GM13976 (cell line): ENCODE data around the gene RERE.

Experiments
- DNase-seq: peaks from one replicate; pipeline ENCODE4 v3.0.0; 2012; ENCODE audit warnings: low spot score
- in situ Hi-C: fragments of 300-500 bp; cut with MboI; formaldehyde crosslinking; loops from one replicate; pipeline ENCODE4 v1.12.0; 2022; ENCODE audit warnings: low sequenced_read_pairs, mixed read lengths, inconsistent platforms; ENCODE audit not compliant: unreplicated experiment
- TF ChIP-seq, protein P1 (sequence below): IDR thresholded peaks from 2 replicates; pipeline ENCODE4 v1.5.1; 2012; ENCODE audit warnings: borderline replicate concordance, mild to moderate bottlenecking; ENCODE audit not compliant: insufficient read depth; ENCODE audit errors: extremely low read depth, missing control alignments, control extremely low read depth

The RERE gene

DNA sequence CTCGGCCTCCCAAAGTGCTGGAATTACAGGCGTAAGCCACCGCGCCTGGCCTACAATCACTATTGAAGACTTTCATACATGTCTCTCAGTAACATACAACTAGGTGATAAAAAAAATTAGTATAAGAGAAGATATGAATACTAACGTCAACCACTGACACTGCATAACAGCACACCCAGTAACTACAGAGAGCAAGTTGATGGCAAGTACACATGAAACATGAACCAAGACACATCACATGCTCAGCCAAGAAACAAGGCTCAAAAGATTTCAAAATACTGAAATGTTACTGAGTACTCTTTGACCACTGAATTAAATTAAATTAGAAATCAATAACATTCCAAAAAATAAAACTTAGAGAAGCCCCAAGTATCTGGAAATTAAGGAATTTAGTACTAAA, 331.4 kb downstream of the RERE start:
- DNase-seq, result no peak
- in situ Hi-C loops, result no loop called here
- TF ChIP-seq, protein P1, sequence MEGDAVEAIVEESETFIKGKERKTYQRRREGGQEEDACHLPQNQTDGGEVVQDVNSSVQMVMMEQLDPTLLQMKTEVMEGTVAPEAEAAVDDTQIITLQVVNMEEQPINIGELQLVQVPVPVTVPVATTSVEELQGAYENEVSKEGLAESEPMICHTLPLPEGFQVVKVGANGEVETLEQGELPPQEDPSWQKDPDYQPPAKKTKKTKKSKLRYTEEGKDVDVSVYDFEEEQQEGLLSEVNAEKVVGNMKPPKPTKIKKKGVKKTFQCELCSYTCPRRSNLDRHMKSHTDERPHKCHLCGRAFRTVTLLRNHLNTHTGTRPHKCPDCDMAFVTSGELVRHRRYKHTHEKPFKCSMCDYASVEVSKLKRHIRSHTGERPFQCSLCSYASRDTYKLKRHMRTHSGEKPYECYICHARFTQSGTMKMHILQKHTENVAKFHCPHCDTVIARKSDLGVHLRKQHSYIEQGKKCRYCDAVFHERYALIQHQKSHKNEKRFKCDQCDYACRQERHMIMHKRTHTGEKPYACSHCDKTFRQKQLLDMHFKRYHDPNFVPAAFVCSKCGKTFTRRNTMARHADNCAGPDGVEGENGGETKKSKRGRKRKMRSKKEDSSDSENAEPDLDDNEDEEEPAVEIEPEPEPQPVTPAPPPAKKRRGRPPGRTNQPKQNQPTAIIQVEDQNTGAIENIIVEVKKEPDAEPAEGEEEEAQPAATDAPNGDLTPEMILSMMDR, result no peak

DNA sequence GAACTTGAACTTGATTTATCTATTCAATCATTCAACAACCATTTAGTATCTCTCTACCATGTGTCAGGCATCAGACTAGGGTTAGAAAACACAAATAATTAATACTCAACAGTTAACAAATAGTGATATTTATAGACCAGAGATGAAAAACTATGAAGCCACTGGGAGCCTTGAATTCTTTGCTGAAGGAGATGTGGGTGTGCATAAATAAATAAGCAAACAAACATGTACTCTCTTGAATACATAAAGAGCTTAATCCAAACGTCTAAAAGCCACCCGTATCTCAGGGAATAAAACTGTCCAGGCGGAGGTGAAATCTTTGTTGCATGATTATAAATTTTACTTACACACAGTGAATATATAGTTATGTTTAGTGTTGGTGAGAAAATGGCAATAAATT, 333.9 kb downstream of the RERE start:
- in situ Hi-C loops, result no loop called here
- TF ChIP-seq, protein P1, result no peak
- DNase-seq, result no peak

DNA sequence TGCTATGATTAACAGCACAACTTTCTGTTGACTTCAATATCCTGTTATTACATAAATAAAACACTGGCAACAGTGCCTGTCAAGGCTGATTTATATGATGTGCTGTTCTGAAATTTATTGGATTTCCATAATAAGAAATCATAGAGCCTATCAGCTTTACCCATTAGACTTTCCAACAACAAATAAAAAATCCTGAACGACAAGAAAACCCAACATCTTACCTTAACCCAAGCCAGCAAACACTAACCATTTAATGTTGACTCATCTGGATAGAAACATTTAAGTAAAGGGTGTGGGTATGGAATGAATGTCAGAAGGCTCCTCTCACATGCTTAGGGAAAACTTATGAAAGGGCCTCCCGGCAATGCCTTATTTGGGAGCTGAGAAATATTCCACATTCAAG, 334.5 kb downstream of the RERE start:
- in situ Hi-C loops, result no loop called here
- TF ChIP-seq, protein P1, result no peak
- no peak for DNase-seq

DNA sequence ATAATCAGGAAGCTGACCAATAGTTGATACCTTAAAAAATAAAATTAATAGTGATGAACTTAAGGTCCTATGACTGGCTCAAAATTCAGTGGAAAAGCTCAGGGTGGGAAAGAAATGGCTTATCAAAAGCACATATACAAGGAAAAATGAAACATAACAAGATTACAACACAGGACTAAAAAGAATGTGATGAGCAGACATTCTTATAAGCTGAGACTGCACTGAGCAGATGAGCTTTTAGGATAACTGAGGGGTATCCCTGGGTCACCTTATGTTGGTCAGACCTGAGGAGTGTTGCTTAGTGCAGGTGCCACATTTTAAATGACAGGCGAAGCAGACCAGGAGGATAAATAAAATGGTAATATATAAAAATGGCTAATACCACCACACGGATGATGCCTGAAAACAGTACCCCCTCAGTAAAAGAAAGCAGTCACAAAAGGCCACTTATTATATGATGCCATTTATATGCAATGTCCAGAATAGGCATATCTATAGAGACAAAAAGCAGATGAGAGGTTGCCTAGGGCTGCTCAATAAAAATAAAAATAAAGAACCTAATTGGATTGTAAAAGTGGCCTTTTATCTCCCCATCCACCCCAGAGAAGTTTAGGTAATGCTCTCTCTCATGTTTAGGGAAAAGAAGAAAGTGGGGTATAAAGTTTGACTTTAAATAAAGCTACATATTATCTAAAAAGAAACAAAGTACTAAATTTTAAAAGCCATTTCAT, 335.6 kb downstream of the RERE start:
- no peak for DNase-seq
- in situ Hi-C loops, result no loop called here
- TF ChIP-seq, protein P1, result no peak

DNA sequence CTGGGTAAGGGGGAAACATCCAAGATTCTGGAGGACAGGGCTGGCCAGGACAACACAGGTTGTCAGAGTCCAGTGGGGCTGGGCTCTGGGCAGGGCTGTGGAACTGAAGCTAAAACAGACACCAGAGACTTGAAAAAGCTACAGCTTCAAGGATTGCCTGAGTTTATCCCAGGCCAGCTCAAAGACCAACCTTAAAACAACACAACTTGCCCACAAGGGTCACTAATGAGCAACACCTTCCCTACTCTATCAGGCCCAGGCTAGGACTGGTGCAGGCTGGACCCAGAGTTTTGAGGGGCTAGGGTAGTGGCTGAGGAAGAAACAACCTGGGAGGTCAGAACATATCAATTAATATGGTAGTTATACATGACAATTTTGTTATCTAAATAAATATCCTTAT, 338.9 kb downstream of the RERE start:
- TF ChIP-seq, protein P1, result no peak
- in situ Hi-C loops, result no loop called here
- no peak for DNase-seq

DNA sequence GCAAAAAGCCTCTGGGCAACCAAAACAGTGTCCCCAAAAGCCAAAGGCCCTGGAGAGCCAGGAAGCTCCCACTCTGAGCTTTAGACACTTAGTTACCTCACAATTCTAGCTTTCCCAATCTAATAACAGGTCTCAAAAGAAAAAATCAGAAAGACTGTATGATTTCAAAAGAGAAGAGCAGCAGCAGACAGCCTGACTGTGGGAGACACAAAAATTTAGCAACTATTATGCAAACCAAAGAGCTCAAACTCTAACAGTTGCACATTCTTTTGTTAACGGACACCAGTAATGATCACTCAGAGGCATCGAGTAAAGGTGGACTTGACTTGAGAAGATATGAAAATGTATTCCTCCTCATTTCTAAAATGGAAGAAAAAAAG, 339.5 kb downstream of the RERE start:
- TF ChIP-seq, protein P1, result no peak
- in situ Hi-C loops, result no loop called here
- DNase-seq, result no peak

DNA sequence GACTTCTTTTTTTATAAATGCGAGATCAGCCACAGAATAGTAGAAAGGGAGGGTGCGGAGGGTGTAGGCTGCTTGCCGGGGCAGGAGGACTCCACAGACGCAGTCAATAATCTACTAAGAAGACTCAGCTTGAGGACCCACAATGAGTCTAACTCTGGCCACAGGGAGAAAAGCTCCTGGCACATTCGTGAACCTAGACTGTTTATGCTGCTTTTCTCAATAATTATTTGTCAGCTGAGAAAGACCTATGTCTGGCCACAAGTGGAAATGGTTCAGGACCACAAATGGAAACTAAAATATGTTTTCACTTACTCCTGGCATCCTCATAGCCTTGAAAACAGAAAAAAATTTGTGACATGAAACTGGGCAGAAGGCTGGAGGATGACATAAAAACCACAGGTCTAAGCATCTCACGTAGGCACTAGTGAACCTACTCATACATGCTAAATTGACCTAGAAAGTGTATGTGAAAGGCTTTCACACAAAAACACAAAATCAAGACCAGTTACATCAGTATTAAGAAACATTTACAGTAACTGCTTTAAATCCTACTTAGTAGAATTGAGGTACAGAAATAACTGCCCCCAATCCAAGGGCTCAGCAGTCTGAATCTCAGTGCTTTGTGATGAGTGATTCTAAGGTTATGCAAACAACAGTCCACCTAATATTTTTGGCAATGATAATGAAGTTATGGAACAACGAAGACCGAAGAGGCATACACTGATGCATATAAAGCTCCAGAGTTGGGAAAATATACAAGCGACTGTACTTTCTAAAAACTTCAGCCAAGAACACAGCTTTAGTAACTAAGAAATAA, 340.1 kb downstream of the RERE start:
- TF ChIP-seq, protein P1, result no peak
- DNase-seq, result no peak
- in situ Hi-C loops, result no loop called here
